Neural progenitor cell (in vitro differentiated cells): ENCODE results near the gene EPHB2. TPM values are rescaled to one million over a fixed set of nuclear protein-coding genes. Genes with fewer than 3 reads are reported as not detected.
A peak's percentile ranks its signal among the peaks of the same experiment; 100 is the strongest.

Source experiments
- DNase-seq: peaks from one replicate; pipeline ENCODE4 v3.0.0-alpha.2; 2016; ENCODE audit warnings: low spot score
- H2AFZ ChIP-seq: fragments of 200-600 bp; sonication (generic); replicated peaks from 2 replicates; pipeline ENCODE4 v1.6.1; 2016; ENCODE audit warnings: antibody characterized with exemption
- H3F3A ChIP-seq: fragments of 200-600 bp; sonication (generic); 2 replicates; pipeline ENCODE4 v1.6.1; 2016; ENCODE audit warnings: antibody characterized with exemption, low read depth
- H3K27ac ChIP-seq: fragments of 200-600 bp; sonication (generic); 2 replicates; pipeline ENCODE4 v1.5.1; 2016; ENCODE audit warnings: mild to moderate bottlenecking
- H3K27me3 ChIP-seq: fragments of 200-600 bp; sonication (generic); 2 replicates; pipeline ENCODE4 v1.6.1; 2016; ENCODE audit warnings: mild to moderate bottlenecking, moderate library complexity
- H3K36me3 ChIP-seq: fragments of 200-600 bp; sonication (generic); 2 replicates; pipeline ENCODE4 v1.5.1; 2016
- H3K4me1 ChIP-seq: fragments of 200-600 bp; sonication (generic); 2 replicates; pipeline ENCODE4 v1.6.1; 2016; ENCODE audit warnings: mixed run types
- H3K4me2 ChIP-seq: fragments of 200-600 bp; sonication (generic); 2 replicates; pipeline ENCODE4 v1.6.1; 2016
- H3K4me3 ChIP-seq: fragments of 200-600 bp; sonication (generic); 2 replicates; pipeline ENCODE4 v1.5.1; 2016
- H3K79me2 ChIP-seq: fragments of 200-600 bp; sonication (generic); 2 replicates; pipeline ENCODE4 v1.6.1; 2016; ENCODE audit warnings: low read depth
- H3K9ac ChIP-seq: fragments of 200-600 bp; sonication (generic); 2 replicates; pipeline ENCODE4 v1.6.1; 2016
- H3K9me3 ChIP-seq: fragments of 200-600 bp; sonication (generic); 2 replicates; pipeline ENCODE4 v1.5.1; 2016; ENCODE audit warnings: low read depth
- H4K20me1 ChIP-seq: fragments of 200-600 bp; sonication (generic); 2 replicates; pipeline ENCODE4 v1.6.1; 2016; ENCODE audit warnings: low read depth
- H3K27ac Mint-ChIP-seq: 3 replicates; pipeline ENCODE4 v1.8.0; 2021; ENCODE audit warnings: mixed read lengths
- H3K27me3 Mint-ChIP-seq: 2 replicates; pipeline ENCODE4 v1.8.0; 2022; ENCODE audit warnings: low read depth, mild to moderate bottlenecking, inconsistent platforms, moderate library complexity, mixed read lengths; ENCODE audit not compliant: insufficient read depth
- H3K36me3 Mint-ChIP-seq: 3 replicates; pipeline ENCODE4 v1.8.0; 2021; ENCODE audit warnings: mixed read lengths
- H3K4me1 Mint-ChIP-seq: 3 replicates; pipeline ENCODE4 v1.8.0; 2021; ENCODE audit warnings: mixed read lengths
- H3K4me3 Mint-ChIP-seq: 3 replicates; pipeline ENCODE4 v1.8.0; 2021; ENCODE audit warnings: mild to moderate bottlenecking, moderate library complexity, mixed read lengths
- H3K9me3 Mint-ChIP-seq: 3 replicates; pipeline ENCODE4 v1.8.0; 2020; ENCODE audit warnings: mixed read lengths
- EZH2 ChIP-seq: fragments of 200-600 bp; sonication (generic); IDR thresholded peaks from 2 replicates; pipeline ENCODE4 v1.6.1; 2017; ENCODE audit warnings: antibody characterized with exemption, mild to moderate bottlenecking, moderate library complexity
- EZH2phosphoT487 ChIP-seq: fragments of 200-600 bp; sonication (generic); IDR thresholded peaks from 2 replicates; pipeline ENCODE4 v1.6.1; 2017; ENCODE audit warnings: antibody characterized with exemption
- total RNA-seq: library from RNA; depleted of rRNA; stranded (reverse); fragments of >200 nt; gene quantifications from 2 replicates; pipeline ENCODE4 v1.2.3, GENCODE V29; 2015; ENCODE audit warnings: low replicate concordance
- TF ChIP-seq, protein P1 (sequence below): fragments of 200-600 bp; sonication (generic); IDR thresholded peaks from 2 replicates; pipeline ENCODE4 v1.5.1; 2017; ENCODE audit warnings: antibody characterized with exemption, mild to moderate bottlenecking

EPHB2 gene
- total RNA-seq, 1 donor from 2014 or later, result 38.3 TPM

DNA sequence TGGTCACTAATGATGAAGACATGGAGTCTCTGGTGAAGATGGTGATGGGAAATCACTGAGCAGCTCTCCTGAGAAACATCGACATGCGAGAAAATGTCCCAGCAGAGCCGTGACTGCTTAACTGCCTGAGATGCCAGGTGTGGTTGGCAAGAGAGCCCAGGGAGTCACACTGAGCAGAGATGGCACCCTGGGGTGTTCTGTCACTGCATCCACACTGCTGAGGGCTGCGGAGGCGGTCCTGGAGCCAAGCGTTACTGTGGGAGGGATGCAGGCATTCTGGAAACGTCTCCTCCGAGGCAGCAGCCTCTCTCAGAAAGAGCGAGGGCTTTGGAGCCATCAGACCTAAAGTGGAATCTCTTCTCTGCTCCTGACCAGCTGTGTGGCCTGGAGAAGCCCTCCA lies 57.2 kb downstream of the EPHB2 start:
- H2AFZ ChIP-seq, result no peak overlapping the region
- H3K27ac Mint-ChIP-seq, result peak overlapping the region; percentile 25
- no peak overlapping the region for H3K4me3 Mint-ChIP-seq
- TF ChIP-seq EZH2phosphoT487 (no peak), EZH2 (no peak)
- TF ChIP-seq, protein P1, sequence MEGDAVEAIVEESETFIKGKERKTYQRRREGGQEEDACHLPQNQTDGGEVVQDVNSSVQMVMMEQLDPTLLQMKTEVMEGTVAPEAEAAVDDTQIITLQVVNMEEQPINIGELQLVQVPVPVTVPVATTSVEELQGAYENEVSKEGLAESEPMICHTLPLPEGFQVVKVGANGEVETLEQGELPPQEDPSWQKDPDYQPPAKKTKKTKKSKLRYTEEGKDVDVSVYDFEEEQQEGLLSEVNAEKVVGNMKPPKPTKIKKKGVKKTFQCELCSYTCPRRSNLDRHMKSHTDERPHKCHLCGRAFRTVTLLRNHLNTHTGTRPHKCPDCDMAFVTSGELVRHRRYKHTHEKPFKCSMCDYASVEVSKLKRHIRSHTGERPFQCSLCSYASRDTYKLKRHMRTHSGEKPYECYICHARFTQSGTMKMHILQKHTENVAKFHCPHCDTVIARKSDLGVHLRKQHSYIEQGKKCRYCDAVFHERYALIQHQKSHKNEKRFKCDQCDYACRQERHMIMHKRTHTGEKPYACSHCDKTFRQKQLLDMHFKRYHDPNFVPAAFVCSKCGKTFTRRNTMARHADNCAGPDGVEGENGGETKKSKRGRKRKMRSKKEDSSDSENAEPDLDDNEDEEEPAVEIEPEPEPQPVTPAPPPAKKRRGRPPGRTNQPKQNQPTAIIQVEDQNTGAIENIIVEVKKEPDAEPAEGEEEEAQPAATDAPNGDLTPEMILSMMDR, result no peak
- no peaks in the 10 kb centered on the region for H3K9me3 Mint-ChIP-seq
- DNase-seq, result no peak
- H3K27me3 Mint-ChIP-seq, result peaks cover 6% of the 10 kb centered on the region
- peaks cover 91% of the 10 kb centered on the region for H4K20me1 ChIP-seq
- H3K9ac ChIP-seq, result no peak overlapping the region
- H3K4me1 Mint-ChIP-seq, result peaks cover 9% of the 10 kb centered on the region
- H3F3A ChIP-seq, result peaks cover 16% of the 10 kb centered on the region
- H3K27ac ChIP-seq, result no peak overlapping the region
- H3K4me1 ChIP-seq, result peaks cover 18% of the 10 kb centered on the region
- no peak overlapping the region for H3K4me2 ChIP-seq
- no peaks in the 10 kb centered on the region for H3K27me3 ChIP-seq
- no peaks in the 10 kb centered on the region for H3K9me3 ChIP-seq
- H3K4me3 ChIP-seq, result no peak overlapping the region
- H3K36me3 ChIP-seq, result no peaks in the 10 kb centered on the region
- H3K36me3 Mint-ChIP-seq, result no peaks in the 10 kb centered on the region
- peaks cover 15% of the 10 kb centered on the region for H3K79me2 ChIP-seq

DNA sequence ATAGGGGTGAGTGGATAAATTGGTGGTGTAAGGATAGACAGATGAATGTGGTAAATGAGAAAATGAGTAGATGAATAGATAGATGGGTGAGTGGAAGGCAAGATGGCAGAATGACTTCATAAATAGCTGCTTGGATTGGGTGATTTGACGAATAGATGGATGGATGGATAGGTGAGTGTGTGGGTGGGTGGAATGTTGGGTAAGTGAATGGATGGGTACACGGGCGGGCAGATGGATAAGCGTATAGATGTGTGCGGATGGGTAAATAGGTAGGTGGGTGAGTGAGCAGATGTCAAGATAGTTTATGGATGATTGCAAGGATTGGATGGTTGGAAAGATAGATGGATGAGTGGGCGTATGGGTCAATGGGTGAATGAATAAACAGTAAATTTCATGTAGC lies 59.3 kb downstream of the EPHB2 start:
- H3K4me1 Mint-ChIP-seq, result peaks cover 3% of the 10 kb centered on the region
- H3K36me3 Mint-ChIP-seq, result no peaks in the 10 kb centered on the region
- peaks cover 4% of the 10 kb centered on the region for H3K27me3 Mint-ChIP-seq
- Histone ChIP-seq H3K9me3 (no peaks in the 10 kb centered on the region), H3K27ac (no peak overlapping the region), H4K20me1 (peaks cover 89% of the 10 kb centered on the region), H3K4me1 (peaks cover 10% of the 10 kb centered on the region), H3F3A (peaks cover 11% of the 10 kb centered on the region), H2AFZ (no peak overlapping the region), H3K4me2 (no peak overlapping the region), H3K27me3 (no peaks in the 10 kb centered on the region), H3K4me3 (no peak overlapping the region), H3K36me3 (no peaks in the 10 kb centered on the region), H3K79me2 (peaks cover 7% of the 10 kb centered on the region), H3K9ac (no peak overlapping the region)
- no peak overlapping the region for H3K4me3 Mint-ChIP-seq
- H3K27ac Mint-ChIP-seq, result no peak overlapping the region
- TF ChIP-seq, protein P1, result no peak
- TF ChIP-seq EZH2phosphoT487, result no peak
- no peak for TF ChIP-seq EZH2
- DNase-seq, result no peak
- H3K9me3 Mint-ChIP-seq, result no peaks in the 10 kb centered on the region

DNA sequence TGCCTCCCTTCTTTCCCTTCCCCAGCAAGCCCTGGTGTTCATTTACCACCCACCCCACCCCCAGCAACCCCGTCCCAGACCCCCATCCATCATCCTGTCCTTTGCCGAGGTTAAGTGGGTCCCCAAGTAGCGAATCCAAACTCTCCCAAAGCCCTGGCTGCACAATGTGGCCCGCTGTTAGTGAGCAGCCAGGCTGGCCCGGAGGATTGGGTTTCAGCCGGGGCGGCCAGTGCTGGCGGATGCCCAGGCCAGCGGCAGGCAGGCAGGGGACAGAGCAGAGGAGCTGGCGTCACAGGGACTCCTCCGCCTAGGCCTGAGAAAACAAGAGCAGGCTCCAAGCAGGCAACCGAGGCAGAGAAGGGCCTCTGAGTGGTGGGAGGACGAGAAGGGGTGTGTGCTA lies 61.4 kb downstream of the EPHB2 start:
- TF ChIP-seq EZH2phosphoT487 (no peak), EZH2 (no peak)
- TF ChIP-seq, protein P1, result no peak
- H3K36me3 ChIP-seq, result no peaks in the 10 kb centered on the region
- H2AFZ ChIP-seq, result no peak overlapping the region
- no peak for DNase-seq
- H3K9me3 Mint-ChIP-seq, result no peaks in the 10 kb centered on the region
- no peaks in the 10 kb centered on the region for H3K9me3 ChIP-seq
- no peak overlapping the region for H3K9ac ChIP-seq
- peaks cover 28% of the 10 kb centered on the region for H3F3A ChIP-seq
- no peaks in the 10 kb centered on the region for H3K36me3 Mint-ChIP-seq
- no peak overlapping the region for H3K27ac Mint-ChIP-seq
- H3K4me3 ChIP-seq, result no peak overlapping the region
- no peak overlapping the region for H3K4me3 Mint-ChIP-seq
- no peak overlapping the region for H3K4me2 ChIP-seq
- H3K4me1 Mint-ChIP-seq, result peaks cover 19% of the 10 kb centered on the region
- H3K27ac ChIP-seq, result no peak overlapping the region
- peaks cover 95% of the 10 kb centered on the region for H4K20me1 ChIP-seq
- no peaks in the 10 kb centered on the region for H3K27me3 ChIP-seq
- H3K4me1 ChIP-seq, result peaks cover 28% of the 10 kb centered on the region
- H3K79me2 ChIP-seq, result peaks cover 19% of the 10 kb centered on the region
- H3K27me3 Mint-ChIP-seq, result peaks cover 8% of the 10 kb centered on the region
